Karpas-422 (cell line): Measurements from ENCODE around the gene CHCHD6. TPM values are rescaled to one million over a fixed set of nuclear protein-coding genes. Genes with fewer than 3 reads are reported as not detected.

Experiments
- DNase-seq: peaks from one replicate; pipeline ENCODE4 v3.0.0-alpha.2; 2015
- H2AFZ ChIP-seq: fragments of 200-600 bp; sonication (generic); 2 replicates; pipeline ENCODE4 v1.6.1; 2014; ENCODE audit warnings: antibody characterized with exemption, low read length, mixed read lengths
- H3K27ac ChIP-seq: fragments of 200-600 bp; sonication (generic); 2 replicates; pipeline ENCODE4 v1.5.1; 2014; ENCODE audit warnings: mild to moderate bottlenecking, low read length, moderate library complexity
- H3K27me3 ChIP-seq: fragments of 200-600 bp; sonication (generic); 2 replicates; pipeline ENCODE4 v1.6.1; 2014; ENCODE audit warnings: low read length, mixed read lengths
- H3K36me3 ChIP-seq: fragments of 200-600 bp; sonication (generic); 2 replicates; pipeline ENCODE4 v1.6.1; 2014; ENCODE audit warnings: low read length, mixed read lengths; ENCODE audit not compliant: insufficient read depth
- H3K4me1 ChIP-seq: fragments of 200-600 bp; sonication (generic); 2 replicates; pipeline ENCODE4 v1.6.1; 2014; ENCODE audit warnings: mild to moderate bottlenecking, low read length, mixed read lengths
- H3K4me2 ChIP-seq: fragments of 200-600 bp; sonication (generic); 2 replicates; pipeline ENCODE4 v1.6.1; 2014; ENCODE audit warnings: low read length, low read depth, mild to moderate bottlenecking; ENCODE audit not compliant: poor library complexity, severe bottlenecking
- H3K4me3 ChIP-seq: fragments of 200-600 bp; sonication (generic); 2 replicates; pipeline ENCODE4 v1.5.1; 2014; ENCODE audit warnings: mild to moderate bottlenecking, antibody characterized with exemption, low read length, mixed read lengths
- H3K79me2 ChIP-seq: fragments of 200-600 bp; sonication (generic); 2 replicates; pipeline ENCODE4 v1.6.1; 2014; ENCODE audit warnings: mild to moderate bottlenecking, low read length, mixed read lengths
- H3K9ac ChIP-seq: fragments of 200-600 bp; sonication (generic); 2 replicates; pipeline ENCODE4 v1.6.0; 2014; ENCODE audit warnings: low read length
- H3K9me2 ChIP-seq: fragments of 200-600 bp; sonication (generic), shearing (Covaris generic); replicated peaks from 2 replicates; pipeline ENCODE4 v1.6.0; 2014; ENCODE audit warnings: mild to moderate bottlenecking, low read length, moderate library complexity; ENCODE audit not compliant: insufficient read depth
- H3K9me3 ChIP-seq: fragments of 300-700, 200-600 bp; sonication (generic); 2 replicates; pipeline ENCODE4 v1.6.1; 2014; ENCODE audit warnings: low read length, mixed read lengths
- H4K20me1 ChIP-seq: fragments of 200-600 bp; sonication (generic); 2 replicates; pipeline ENCODE4 v1.6.1; 2014; ENCODE audit warnings: mild to moderate bottlenecking, antibody characterized with exemption, low read length, low read depth; ENCODE audit not compliant: insufficient read depth
- total RNA-seq: library from RNA; depleted of rRNA; stranded (reverse); fragments of >200 nt; shearing (Covaris generic); gene quantifications from 2 replicates; pipeline ENCODE4 v1.2.3, GENCODE V29; 2014; ENCODE audit warnings: low replicate concordance

CHCHD6 gene
- total RNA-seq, 1 experiment from 2014 or later = 12.8 TPM

- Histone ChIP-seq H3K9me3 (no peaks in the 10 kb centered on the region), H3K9ac (no peak overlapping the region), H3K36me3 (no peaks in the 10 kb centered on the region), H3K4me2 (no peak overlapping the region), H3K79me2 (no peaks in the 10 kb centered on the region), H3K27me3 (no peaks in the 10 kb centered on the region), H2AFZ (no peak overlapping the region), H3K27ac (no peak overlapping the region), H3K9me2 (no peaks in the 10 kb centered on the region), H3K4me1 (no peaks in the 10 kb centered on the region), H4K20me1 (peaks cover 11% of the 10 kb centered on the region; the same call in 1 of the 2 replicates), H3K4me3 (no peak overlapping the region)
- DNase-seq = no peak
Measured at GRCh38 chr3:126816298-126816697, 112.3 kb downstream of the CHCHD6 start.

DNA sequence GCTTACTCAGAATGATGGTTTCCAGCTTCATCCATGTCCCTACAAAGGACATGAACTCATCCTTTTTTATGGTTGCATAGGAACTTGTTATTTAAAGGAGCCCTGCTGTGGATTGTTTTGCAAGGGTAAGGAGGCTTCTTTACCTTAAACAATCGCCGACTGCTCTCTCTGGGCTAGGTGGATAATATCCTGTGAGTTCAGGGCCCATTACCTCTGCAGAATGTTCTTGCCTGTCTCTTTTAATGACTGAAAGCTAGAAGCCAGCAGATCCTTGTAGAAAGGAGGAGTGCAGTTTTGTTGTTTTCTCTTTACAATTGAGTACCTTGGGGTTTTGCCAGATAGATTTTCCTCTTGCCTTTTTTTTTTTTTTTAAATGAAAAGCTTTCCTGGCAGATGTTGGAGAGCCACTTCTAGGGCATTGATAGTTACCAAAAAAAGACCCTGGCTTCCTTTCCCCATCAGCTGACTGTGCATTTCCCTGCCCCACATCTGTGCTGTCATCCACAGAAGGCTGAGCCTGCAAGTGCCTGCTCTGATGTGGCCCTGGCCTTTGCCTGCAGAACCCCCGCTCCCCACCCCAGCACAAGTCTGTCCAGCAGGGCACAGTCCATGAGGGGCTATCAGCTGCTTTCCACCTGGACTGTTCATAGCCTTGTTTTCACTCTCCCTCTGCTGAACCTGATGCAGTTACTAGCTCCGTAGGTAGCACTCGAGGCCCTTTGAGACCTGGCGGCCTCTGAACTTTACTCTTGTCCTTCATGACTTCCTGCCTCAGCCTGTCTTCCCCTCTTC lies 113.1 kb downstream of the CHCHD6 start:
- Histone ChIP-seq H4K20me1 (peaks cover 11% of the 10 kb centered on the region; the same call in 1 of the 2 replicates), H3K9ac (no peak overlapping the region), H3K27ac (no peak overlapping the region), H3K79me2 (no peaks in the 10 kb centered on the region), H3K4me2 (no peak overlapping the region), H2AFZ (no peak overlapping the region), H3K9me2 (no peaks in the 10 kb centered on the region), H3K4me3 (no peak overlapping the region), H3K9me3 (no peaks in the 10 kb centered on the region), H3K27me3 (no peaks in the 10 kb centered on the region), H3K36me3 (no peaks in the 10 kb centered on the region), H3K4me1 (no peaks in the 10 kb centered on the region)
- no peak for DNase-seq

DNA sequence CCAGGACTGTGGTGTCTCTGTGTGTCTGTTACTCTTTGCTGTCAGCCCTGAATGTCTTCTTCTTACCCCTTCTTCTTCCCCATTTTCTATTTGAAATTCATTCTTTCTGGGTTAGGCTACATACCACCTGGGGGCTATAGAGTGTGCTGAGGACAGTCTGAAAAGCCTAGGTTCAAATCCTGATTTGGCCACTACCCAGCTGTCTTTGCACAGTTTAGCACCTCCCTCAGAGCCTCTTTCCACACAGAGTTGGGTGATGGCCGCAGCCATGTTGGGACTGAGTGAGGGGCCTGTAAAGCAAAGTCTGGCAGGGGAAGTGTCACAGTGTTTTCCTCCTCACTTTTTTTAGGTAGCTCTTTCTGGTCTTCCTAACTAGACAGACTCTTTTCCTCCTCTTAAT lies 113.7 kb downstream of the CHCHD6 start:
- Histone ChIP-seq H4K20me1 (peaks cover 11% of the 10 kb centered on the region; the same call in 1 of the 2 replicates), H2AFZ (no peak overlapping the region), H3K9me2 (no peaks in the 10 kb centered on the region), H3K79me2 (no peaks in the 10 kb centered on the region), H3K27me3 (no peaks in the 10 kb centered on the region), H3K4me2 (no peak overlapping the region), H3K9me3 (no peaks in the 10 kb centered on the region), H3K4me1 (no peaks in the 10 kb centered on the region), H3K4me3 (no peak overlapping the region), H3K27ac (no peak overlapping the region), H3K9ac (no peak overlapping the region), H3K36me3 (no peaks in the 10 kb centered on the region)
- DNase-seq = no peak

DNA sequence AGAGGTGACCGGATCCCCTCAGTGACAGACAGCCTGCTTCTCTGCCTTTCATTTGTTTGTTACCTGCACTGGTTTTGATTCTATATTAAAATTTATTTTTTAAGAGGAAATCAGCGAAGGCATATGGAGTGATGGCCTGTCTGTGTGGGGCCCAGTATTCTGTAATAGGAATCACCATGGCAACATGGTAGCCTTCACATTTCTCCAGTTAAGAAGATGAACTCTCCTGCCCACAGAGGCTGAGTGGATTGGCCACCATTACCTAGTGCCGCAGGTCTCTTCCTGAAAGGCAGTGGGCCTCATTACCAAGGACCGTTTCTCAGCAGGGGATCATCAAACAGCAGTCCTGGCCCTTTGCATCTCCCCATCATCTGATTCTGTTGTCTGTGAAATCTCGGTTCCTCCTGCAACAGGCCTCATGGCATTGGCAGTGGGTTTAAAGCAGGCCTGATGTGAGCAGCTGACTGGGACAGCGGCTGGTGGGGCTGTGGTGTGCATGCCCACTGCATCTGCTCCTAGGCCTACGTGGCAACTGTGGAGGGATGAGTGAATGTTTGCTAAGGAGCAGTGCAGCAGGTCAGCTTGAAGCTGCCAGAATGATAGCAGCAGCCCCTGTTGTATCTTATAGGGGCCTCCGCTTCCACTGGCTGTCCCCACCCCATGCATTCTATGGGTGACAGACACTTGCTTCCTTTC lies 114.5 kb downstream of the CHCHD6 start:
- H4K20me1 ChIP-seq = peaks cover 11% of the 10 kb centered on the region; the same call in 1 of the 2 replicates
- H3K9me2 ChIP-seq = no peaks in the 10 kb centered on the region
- no peak for DNase-seq
- H3K27ac ChIP-seq = no peak overlapping the region
- no peak overlapping the region for H2AFZ ChIP-seq
- H3K79me2 ChIP-seq = no peaks in the 10 kb centered on the region
- H3K9ac ChIP-seq = no peak overlapping the region
- no peaks in the 10 kb centered on the region for H3K36me3 ChIP-seq
- no peak overlapping the region for H3K4me2 ChIP-seq
- H3K4me1 ChIP-seq = no peaks in the 10 kb centered on the region
- H3K27me3 ChIP-seq = no peaks in the 10 kb centered on the region
- no peak overlapping the region for H3K4me3 ChIP-seq
- H3K9me3 ChIP-seq = no peaks in the 10 kb centered on the region

- Histone ChIP-seq H3K9me3 (no peaks in the 10 kb centered on the region), H3K36me3 (no peaks in the 10 kb centered on the region)
Measured at GRCh38 chr3:126826693-126827092, 122.7 kb downstream of the CHCHD6 start.

DNA sequence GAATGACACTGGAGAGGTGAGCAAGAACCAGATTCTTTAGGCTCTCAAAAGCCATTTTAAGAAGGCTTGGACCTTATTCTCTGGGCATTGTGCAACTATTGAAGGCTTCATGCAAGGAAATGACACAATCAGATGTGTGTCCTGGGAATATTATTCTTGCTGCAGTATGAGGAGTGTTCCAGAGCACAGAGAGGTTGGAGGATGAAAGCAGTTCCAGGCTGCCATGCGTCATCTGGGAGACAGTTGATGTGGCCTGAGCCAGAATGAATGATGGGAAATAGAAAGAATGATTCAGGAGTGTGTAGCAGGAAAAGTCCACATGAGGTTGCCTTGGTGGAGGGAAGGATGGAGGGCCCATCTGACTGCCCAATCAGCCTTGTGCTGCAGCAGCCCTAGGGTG lies 123.1 kb downstream of the CHCHD6 start:
- Histone ChIP-seq H3K36me3 (no peaks in the 10 kb centered on the region), H3K9me3 (no peaks in the 10 kb centered on the region), H3K27ac (no peak overlapping the region), H3K27me3 (no peaks in the 10 kb centered on the region), H3K4me2 (no peak overlapping the region), H3K4me1 (no peaks in the 10 kb centered on the region), H3K4me3 (no peak overlapping the region), H3K9ac (no peak overlapping the region), H2AFZ (no peak overlapping the region), H3K79me2 (no peaks in the 10 kb centered on the region), H4K20me1 (peaks cover 6% of the 10 kb centered on the region; the same call in 1 of the 2 replicates), H3K9me2 (no peaks in the 10 kb centered on the region)
- no peak for DNase-seq

More at GRCh38 chr3:126826693-126827092, 122.7 kb downstream of the CHCHD6 start:
- Histone ChIP-seq H3K9ac (no peak overlapping the region), H4K20me1 (0 out of 2 replicates have a peak, but pooled peaks cover 6% of the 10 kb centered on the region), H3K4me3 (no peak overlapping the region), H3K27ac (no peak overlapping the region), H2AFZ (no peak overlapping the region), H3K4me2 (no peak overlapping the region), H3K9me2 (no peaks in the 10 kb centered on the region), H3K4me1 (no peaks in the 10 kb centered on the region), H3K79me2 (no peaks in the 10 kb centered on the region), H3K27me3 (no peaks in the 10 kb centered on the region)
- no peak for DNase-seq

GRCh38 chr3:126828306-126828705 lies 124.3 kb downstream of the CHCHD6 start:
- Histone ChIP-seq H3K4me3 (no peak overlapping the region), H3K27me3 (no peaks in the 10 kb centered on the region), H3K79me2 (no peaks in the 10 kb centered on the region), H3K4me1 (no peaks in the 10 kb centered on the region), H2AFZ (no peak overlapping the region), H4K20me1 (peaks cover 6% of the 10 kb centered on the region; the same call in 1 of the 2 replicates), H3K36me3 (no peaks in the 10 kb centered on the region), H3K9me2 (no peaks in the 10 kb centered on the region), H3K9me3 (no peaks in the 10 kb centered on the region), H3K4me2 (no peak overlapping the region), H3K9ac (no peak overlapping the region), H3K27ac (no peak overlapping the region)
- no peak for DNase-seq

DNA sequence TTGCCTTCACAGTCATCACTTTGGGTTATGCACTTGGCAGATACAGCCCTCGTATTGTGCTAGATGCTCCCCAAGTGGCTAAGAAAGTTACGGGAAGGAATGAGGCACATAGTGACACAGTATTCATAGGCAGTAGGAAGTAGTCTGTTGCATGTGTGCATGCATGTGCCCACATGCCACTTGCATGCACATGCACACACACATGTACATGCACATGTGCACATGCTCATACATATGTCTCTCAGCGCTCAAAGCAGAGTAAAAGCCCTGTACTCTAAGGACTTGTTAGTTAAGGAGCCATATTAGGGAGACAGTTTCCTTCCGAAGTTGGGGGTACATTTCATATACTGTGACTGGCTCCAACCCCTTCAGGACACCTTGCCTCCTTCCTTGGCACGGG lies 128.9 kb downstream of the CHCHD6 start:
- no peak overlapping the region for H3K4me2 ChIP-seq
- DNase-seq = no peak
- peaks cover 3% of the 10 kb centered on the region; the same call in 1 of the 2 replicates for H4K20me1 ChIP-seq
- no peaks in the 10 kb centered on the region for H3K79me2 ChIP-seq
- H3K4me1 ChIP-seq = no peaks in the 10 kb centered on the region
- H3K27me3 ChIP-seq = no peaks in the 10 kb centered on the region
- no peak overlapping the region for H3K9ac ChIP-seq
- H3K4me3 ChIP-seq = no peak overlapping the region
- H3K27ac ChIP-seq = no peak overlapping the region
- no peak overlapping the region for H2AFZ ChIP-seq
- no peaks in the 10 kb centered on the region for H3K9me2 ChIP-seq
- H3K9me3 ChIP-seq = no peaks in the 10 kb centered on the region
- H3K36me3 ChIP-seq = no peaks in the 10 kb centered on the region
